AG10803 (cell line): ENCODE data around the gene CALU.

Experiments used
- DNase-seq: peaks from one replicate; pipeline ENCODE4 v3.0.0; 2010; ENCODE audit warnings: low read depth
- H3K4me3 ChIP-seq: 2 replicates; pipeline ENCODE4 v1.5.1; 2011; ENCODE audit warnings: mild to moderate bottlenecking, low read length, control low read depth
- TF ChIP-seq, protein P1 (sequence below): conservative IDR thresholded peaks from 2 replicates; pipeline ENCODE4 v1.5.1; 2011; ENCODE audit warnings: mild to moderate bottlenecking, low read length, control low read depth, inconsistent platforms

The CALU gene

GRCh38 chr7:128785738-128786137 is 46.6 kb downstream of the CALU start:
- no peak overlapping the region for H3K4me3 ChIP-seq
- DNase-seq, result no peak
- TF ChIP-seq, protein P1, sequence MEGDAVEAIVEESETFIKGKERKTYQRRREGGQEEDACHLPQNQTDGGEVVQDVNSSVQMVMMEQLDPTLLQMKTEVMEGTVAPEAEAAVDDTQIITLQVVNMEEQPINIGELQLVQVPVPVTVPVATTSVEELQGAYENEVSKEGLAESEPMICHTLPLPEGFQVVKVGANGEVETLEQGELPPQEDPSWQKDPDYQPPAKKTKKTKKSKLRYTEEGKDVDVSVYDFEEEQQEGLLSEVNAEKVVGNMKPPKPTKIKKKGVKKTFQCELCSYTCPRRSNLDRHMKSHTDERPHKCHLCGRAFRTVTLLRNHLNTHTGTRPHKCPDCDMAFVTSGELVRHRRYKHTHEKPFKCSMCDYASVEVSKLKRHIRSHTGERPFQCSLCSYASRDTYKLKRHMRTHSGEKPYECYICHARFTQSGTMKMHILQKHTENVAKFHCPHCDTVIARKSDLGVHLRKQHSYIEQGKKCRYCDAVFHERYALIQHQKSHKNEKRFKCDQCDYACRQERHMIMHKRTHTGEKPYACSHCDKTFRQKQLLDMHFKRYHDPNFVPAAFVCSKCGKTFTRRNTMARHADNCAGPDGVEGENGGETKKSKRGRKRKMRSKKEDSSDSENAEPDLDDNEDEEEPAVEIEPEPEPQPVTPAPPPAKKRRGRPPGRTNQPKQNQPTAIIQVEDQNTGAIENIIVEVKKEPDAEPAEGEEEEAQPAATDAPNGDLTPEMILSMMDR, result no peak

- TF ChIP-seq, protein P1, result no peak
- DNase-seq, result no peak
- H3K4me3 ChIP-seq, result no peak overlapping the region
Measured at GRCh38 chr7:128788446-128789412, 49.6 kb downstream of the CALU start.

DNA sequence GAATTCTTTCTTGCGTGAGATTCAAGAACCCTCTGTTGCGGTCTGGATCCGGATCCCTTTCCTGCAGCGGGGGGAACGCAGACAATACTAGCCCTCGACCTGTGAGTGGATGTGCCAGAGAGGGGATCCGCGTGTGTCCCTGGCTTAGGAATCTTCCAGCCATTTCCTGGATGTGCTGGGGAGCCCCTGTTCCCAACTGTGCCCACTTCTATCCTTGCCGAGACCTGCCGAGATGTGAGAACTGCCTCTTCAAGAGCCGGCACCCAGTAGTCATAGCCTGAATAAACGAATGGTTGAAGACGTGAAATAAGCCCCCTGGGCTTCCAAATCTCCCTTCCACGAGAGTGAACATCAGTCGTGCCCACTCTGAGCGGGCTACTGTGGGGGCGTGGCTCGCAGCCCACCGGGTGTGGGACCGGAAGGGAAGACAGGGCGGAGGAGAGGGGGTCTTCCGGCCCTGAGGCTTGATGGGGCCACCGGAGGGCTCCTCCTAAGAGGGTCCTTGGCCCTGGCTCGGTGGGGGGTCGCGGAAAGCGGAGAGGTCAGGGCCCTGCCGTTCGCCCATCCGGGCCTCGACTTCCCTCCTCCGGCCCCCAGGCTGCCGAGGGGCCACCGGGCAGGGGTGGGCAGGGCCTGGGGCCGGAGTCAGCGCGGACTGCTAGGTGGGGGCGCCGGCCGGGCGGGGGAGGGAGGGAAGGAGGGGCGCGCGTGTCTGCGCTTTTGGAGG is 51.3 kb downstream of the CALU start:
- TF ChIP-seq, protein P1, result no peak
- peak overlapping the region; percentile 78 for H3K4me3 ChIP-seq
- DNase-seq, result no peak

DNA sequence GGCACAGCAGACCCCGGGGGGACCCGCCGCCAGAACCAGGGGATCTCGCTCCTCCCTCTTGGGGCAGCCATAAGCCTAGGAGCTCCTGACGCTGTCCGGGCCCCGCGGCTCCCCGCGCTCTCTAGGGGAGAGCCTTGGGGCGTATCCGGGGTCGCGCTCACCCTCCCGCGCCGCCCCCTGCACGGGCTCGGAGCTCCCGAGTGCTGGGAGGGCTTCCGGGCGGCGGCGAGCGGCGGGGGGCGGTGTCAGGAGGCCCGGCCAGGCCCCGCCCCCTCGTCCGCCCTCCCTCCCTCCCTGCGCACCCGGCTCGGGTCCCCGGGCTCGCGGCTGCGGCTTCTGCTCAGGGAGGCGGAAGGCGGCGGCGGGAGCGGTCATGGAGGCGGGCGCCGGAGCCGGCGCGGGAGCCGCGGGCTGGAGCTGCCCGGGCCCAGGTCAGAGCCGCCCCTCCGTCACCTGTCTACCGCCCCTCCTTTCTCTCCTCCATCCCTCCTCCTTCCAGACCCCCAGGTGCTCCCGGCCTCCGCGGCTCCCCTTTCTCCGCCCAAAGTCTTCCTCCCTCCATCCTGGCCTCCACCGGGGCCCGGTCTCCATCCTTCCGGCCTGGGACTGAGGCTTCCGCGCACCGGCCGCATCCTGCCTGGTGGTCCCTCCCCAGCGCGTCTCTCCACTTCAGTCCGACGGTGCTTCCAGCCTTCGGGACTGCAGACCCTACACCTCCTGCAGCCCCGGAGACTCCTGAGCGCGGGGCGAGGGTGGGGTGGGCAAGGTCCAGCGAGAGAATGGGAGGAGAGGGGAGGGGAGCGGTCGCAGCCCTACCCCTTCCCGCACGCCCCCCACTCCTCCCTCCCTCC is 52.2 kb downstream of the CALU start, which contains the start of gene CCDC136:
Gene CCDC136 (plus strand): TSS at position 848 of the 851 bp plus-strand sequence. CDS start 444 bp downstream, outside the sequence.
- TF ChIP-seq, protein P1, result no peak
- peak; percentile 52 for DNase-seq
- peak within 1 kb of the TSS; percentile 78 for H3K4me3 ChIP-seq

- TF ChIP-seq, protein P1, result no peak
- no peak for DNase-seq
- H3K4me3 ChIP-seq, result peak overlapping the region; percentile 78
Measured at GRCh38 chr7:128791972-128792327, 52.8 kb downstream of the CALU start.

GRCh38 chr7:128792471-128793180 is 53.5 kb downstream of the CALU start:
- TF ChIP-seq, protein P1, result no peak
- no peak for DNase-seq
- H3K4me3 ChIP-seq, result peak overlapping the region; percentile 78
